ENCODE results near the gene ELP2. TPM values are rescaled to one million over a fixed set of nuclear protein-coding genes. Genes with fewer than 3 reads are reported as not detected.

ELP2 gene
- total RNA-seq, 4 donors from 2014 or later: 58.6 to 197 (median 73.2) TPM

DNA sequence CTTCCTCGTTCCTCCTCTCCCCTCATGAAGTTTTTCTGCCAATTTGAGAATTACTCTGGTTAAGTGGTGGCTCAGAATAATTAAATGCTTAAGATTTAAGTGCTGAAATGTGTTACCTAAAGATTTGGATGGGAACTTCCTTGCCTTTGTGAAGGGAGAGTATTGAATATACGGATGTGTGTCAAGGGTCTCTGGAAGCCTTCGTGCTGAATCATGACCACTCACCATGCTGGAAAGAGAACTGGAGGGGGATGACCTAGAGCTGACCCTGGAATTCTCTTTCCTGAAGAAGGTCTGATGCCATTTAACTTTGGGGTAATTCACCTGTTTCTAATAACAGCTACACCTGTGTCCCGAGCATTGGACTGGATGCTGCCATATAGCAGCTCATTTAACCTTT lies 59.8 kb downstream of the ELP2 start:
- H3K9me3 ChIP-seq: no peaks in the 10 kb centered on the region
- H3K36me3 ChIP-seq: no peaks in the 10 kb centered on the region
- H3K4me1 ChIP-seq: peaks cover 18% of the 10 kb centered on the region
- H3K27ac ChIP-seq: no peak overlapping the region
- H3K27me3 ChIP-seq: no peaks in the 10 kb centered on the region
- TF ChIP-seq POLR2AphosphoS5 (IDR thresholded peaks at IDR 0.05): no peak
- TF ChIP-seq EP300 (IDR thresholded peaks at IDR 0.05): no peak
- TF ChIP-seq, protein P1, sequence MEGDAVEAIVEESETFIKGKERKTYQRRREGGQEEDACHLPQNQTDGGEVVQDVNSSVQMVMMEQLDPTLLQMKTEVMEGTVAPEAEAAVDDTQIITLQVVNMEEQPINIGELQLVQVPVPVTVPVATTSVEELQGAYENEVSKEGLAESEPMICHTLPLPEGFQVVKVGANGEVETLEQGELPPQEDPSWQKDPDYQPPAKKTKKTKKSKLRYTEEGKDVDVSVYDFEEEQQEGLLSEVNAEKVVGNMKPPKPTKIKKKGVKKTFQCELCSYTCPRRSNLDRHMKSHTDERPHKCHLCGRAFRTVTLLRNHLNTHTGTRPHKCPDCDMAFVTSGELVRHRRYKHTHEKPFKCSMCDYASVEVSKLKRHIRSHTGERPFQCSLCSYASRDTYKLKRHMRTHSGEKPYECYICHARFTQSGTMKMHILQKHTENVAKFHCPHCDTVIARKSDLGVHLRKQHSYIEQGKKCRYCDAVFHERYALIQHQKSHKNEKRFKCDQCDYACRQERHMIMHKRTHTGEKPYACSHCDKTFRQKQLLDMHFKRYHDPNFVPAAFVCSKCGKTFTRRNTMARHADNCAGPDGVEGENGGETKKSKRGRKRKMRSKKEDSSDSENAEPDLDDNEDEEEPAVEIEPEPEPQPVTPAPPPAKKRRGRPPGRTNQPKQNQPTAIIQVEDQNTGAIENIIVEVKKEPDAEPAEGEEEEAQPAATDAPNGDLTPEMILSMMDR (IDR thresholded peaks at IDR 0.05): no peak
- TF ChIP-seq POLR2A (IDR thresholded peaks at IDR 0.05): no peak
- WGBS: 79% methylated on average over 4 of the region's 4 CpGs
- no peak for DNase-seq (ENCODE audit: low spot score in 2 of 2)
- no peak overlapping the region for H3K4me3 ChIP-seq

DNA sequence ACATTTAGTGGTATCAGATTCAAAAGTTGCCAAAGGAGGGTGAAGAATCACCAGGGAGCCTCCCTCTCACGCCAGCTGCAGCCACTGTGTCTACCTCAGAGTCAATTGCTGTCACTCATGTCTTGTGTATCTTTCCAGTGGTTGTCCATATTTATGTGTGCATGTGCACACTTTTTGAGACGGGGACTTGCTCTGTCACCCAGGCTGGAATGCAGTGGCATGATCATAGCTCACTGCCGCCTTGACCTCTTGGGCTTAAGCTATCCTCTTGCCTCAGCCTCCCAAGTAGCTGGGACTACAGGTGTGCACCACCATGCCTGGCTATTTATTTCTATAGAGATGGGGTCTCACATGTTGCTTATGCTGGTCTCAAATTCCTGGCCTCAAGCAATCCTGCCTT lies 61.6 kb downstream of the ELP2 start:
- Histone ChIP-seq H3K4me1 (peaks cover 16% of the 10 kb centered on the region), H3K4me3 (no peak overlapping the region), H3K9me3 (no peaks in the 10 kb centered on the region), H3K36me3 (no peaks in the 10 kb centered on the region), H3K27me3 (no peaks in the 10 kb centered on the region), H3K27ac (no peak overlapping the region)
- WGBS: 98% methylated on average over 3 of the region's 3 CpGs
- DNase-seq (ENCODE audit: low spot score in 2 of 2): no peak
- TF ChIP-seq POLR2A (IDR thresholded peaks at IDR 0.05): no peak
- TF ChIP-seq POLR2AphosphoS5 (IDR thresholded peaks at IDR 0.05): no peak
- TF ChIP-seq, protein P1 (IDR thresholded peaks at IDR 0.05): no peak
- no peak for TF ChIP-seq EP300 (IDR thresholded peaks at IDR 0.05)

DNA sequence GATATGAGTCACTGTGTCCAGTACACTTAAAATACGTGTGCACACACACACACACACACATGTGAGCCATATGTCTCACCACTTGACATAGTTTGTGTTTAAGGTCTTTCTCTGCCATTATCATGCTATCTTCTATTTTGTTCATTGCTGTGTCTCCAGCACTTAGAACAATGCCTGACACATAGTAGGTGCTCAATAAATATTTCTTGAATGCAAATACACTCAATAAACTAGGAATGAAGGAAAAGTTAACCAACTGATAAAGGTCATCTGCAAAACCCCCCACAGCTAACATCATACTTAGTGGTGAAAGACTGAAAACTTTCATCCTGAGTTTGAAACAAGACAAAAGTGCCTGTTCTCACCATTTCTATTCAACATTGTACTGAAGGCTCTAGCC lies 62.0 kb downstream of the ELP2 start:
- no peaks in the 10 kb centered on the region for H3K27me3 ChIP-seq
- H3K27ac ChIP-seq: no peak overlapping the region
- H3K9me3 ChIP-seq: no peaks in the 10 kb centered on the region
- no peaks in the 10 kb centered on the region for H3K36me3 ChIP-seq
- no peak overlapping the region for H3K4me3 ChIP-seq
- DNase-seq (ENCODE audit: low spot score in 2 of 2): no peak
- TF ChIP-seq EP300 (IDR thresholded peaks at IDR 0.05): no peak
- TF ChIP-seq POLR2AphosphoS5 (IDR thresholded peaks at IDR 0.05): no peak
- TF ChIP-seq POLR2A (IDR thresholded peaks at IDR 0.05): no peak
- TF ChIP-seq, protein P1 (IDR thresholded peaks at IDR 0.05): no peak
- H3K4me1 ChIP-seq: peaks cover 12% of the 10 kb centered on the region
- WGBS: 73% methylated on average over 1 of the region's 1 CpG

DNA sequence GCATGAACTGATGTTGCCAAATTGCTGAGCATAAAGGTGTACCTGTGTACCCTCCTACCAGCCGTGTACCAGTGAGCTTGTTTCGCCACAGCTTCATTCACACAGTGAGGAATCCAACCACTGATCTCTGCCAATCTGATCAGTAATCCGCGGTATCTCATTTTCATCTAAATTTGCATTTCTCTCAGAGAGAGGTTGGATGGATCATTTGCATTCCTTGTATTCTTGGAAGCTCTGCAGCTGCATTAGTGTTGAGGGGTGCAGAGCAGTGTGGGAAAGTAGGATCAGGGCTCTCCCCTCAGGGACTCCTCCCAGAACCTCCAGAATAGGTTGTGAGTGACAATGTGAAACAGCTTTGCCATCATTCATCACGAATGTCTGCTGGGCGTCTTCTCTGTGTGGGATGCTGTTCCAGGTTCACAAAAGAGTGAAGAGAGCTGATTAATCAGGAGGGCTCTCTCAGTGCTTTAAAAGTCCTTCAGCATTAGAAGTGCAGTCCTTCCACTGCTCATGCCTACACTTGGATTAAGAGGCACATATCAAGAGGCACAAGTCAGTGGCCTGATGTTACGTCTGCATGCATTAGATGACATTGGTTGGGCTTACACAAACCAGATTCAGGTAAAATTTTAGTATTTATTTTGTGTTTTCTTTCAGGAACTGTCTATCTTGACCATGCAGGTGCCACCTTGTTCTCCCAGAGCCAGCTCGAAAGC lies 65.1 kb downstream of the ELP2 start:
- no peak overlapping the region for H3K4me3 ChIP-seq
- no peak overlapping the region for H3K27ac ChIP-seq
- WGBS: 61% methylated on average over 8 of the region's 8 CpGs
- no peaks in the 10 kb centered on the region for H3K9me3 ChIP-seq
- H3K4me1 ChIP-seq: no peaks in the 10 kb centered on the region
- TF ChIP-seq POLR2A (IDR thresholded peaks at IDR 0.05) (no peak), EP300 (IDR thresholded peaks at IDR 0.05) (no peak), POLR2AphosphoS5 (IDR thresholded peaks at IDR 0.05) (no peak)
- TF ChIP-seq, protein P1 (IDR thresholded peaks at IDR 0.05): no peak
- no peaks in the 10 kb centered on the region for H3K27me3 ChIP-seq
- no peaks in the 10 kb centered on the region for H3K36me3 ChIP-seq
- DNase-seq (ENCODE audit: low spot score in 2 of 2): no peak

DNA sequence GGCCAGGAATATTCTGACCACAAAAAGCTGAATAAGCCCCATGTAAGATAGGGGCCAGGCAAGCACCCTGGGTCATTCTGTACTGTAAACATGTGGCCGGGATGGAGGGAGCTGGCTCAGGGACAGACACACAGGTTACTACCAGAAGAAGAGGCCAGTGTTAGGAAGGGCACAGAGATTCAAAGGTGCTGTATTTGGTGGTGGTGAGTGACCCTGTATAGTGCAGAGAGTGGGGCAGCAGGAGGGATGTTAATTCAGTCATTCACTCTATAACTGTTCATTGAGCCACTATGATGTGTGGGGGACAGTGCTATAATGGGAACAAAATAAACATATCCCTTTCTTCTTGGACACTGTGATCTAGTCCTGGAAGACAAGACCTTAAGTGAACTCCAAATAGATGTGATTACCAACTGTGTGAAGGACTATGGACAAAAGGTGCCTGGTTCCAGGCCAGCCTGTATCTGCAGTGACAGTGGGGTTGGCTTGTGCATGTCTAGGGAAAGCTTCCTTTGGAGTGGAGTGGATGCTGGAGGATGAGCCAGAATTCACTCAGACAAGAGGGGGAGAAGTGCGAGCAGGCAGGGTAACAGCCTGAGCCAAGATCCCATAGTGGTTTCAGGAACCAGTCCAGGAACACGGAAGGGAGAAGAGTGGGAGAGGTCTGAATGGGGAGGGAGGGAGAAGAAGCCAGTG lies 65.9 kb downstream of the ELP2 start:
- 52% methylated on average over 3 of the region's 3 CpGs for WGBS
- Histone ChIP-seq H3K9me3 (no peaks in the 10 kb centered on the region), H3K4me3 (no peak overlapping the region), H3K27me3 (no peaks in the 10 kb centered on the region), H3K27ac (no peak overlapping the region), H3K36me3 (no peaks in the 10 kb centered on the region), H3K4me1 (no peaks in the 10 kb centered on the region)
- no peak for DNase-seq (ENCODE audit: low spot score in 2 of 2)
- no peak for TF ChIP-seq POLR2A (IDR thresholded peaks at IDR 0.05)
- TF ChIP-seq, protein P1 (IDR thresholded peaks at IDR 0.05): no peak
- no peak for TF ChIP-seq EP300 (IDR thresholded peaks at IDR 0.05)
- no peak for TF ChIP-seq POLR2AphosphoS5 (IDR thresholded peaks at IDR 0.05)

Data from suprapubic skin (tissue), 4 donors.